GM12864 (cell line): ENCODE results near the gene CCBE1.

ENCODE experiments used
- DNase-seq: peaks from one replicate; pipeline ENCODE4 v3.0.0-alpha.2; 2011; ENCODE audit warnings: low read depth
- H3K4me3 ChIP-seq: 2 replicates; pipeline ENCODE4 v1.5.1; 2011; ENCODE audit warnings: mild to moderate bottlenecking, low read depth, low read length, control low read depth
- CTCF ChIP-seq: IDR thresholded peaks from 2 replicates; pipeline ENCODE4 v1.5.1; 2011; ENCODE audit warnings: low read depth, mild to moderate bottlenecking, moderate library complexity, low read length, control low read depth, inconsistent platforms; ENCODE audit errors: missing control alignments

Gene CCBE1

GRCh38 chr18:59448546-59448945 is 248.7 kb downstream of the CCBE1 start:
- TF ChIP-seq CTCF, result no peak
- DNase-seq, result no peak

GRCh38 chr18:59446012-59446411 is 251.2 kb downstream of the CCBE1 start:
- H3K4me3 ChIP-seq, result no peak overlapping the region
- no peak for DNase-seq
- TF ChIP-seq CTCF, result no peak

More at GRCh38 chr18:59448546-59448945, 248.7 kb downstream of the CCBE1 start:
- H3K4me3 ChIP-seq, result no peak overlapping the region

- no peak overlapping the region for H3K4me3 ChIP-seq
- DNase-seq, result no peak
- TF ChIP-seq CTCF, result no peak
These were observed 259.2 kb downstream of the CCBE1 start for GRCh38 chr18:59437851-59438569.

- H3K4me3 ChIP-seq, result no peak overlapping the region
- no peak for DNase-seq
- TF ChIP-seq CTCF, result no peak
These were observed 264.2 kb downstream of the CCBE1 start for GRCh38 chr18:59432803-59433597.

- H3K4me3 ChIP-seq, result no peak overlapping the region
- no peak for TF ChIP-seq CTCF
- no peak for DNase-seq
These were observed 266.1 kb downstream of the CCBE1 start for GRCh38 chr18:59431131-59431530.

- H3K4me3 ChIP-seq, result no peak overlapping the region
- TF ChIP-seq CTCF, result no peak
- no peak for DNase-seq
These were observed 267.6 kb downstream of the CCBE1 start for GRCh38 chr18:59429608-59430007.
